PC-9 (cell line): ENCODE measurements around the gene ANO5.

Source experiments
- CTCF ChIP-seq: fragments of 200-600 bp; sonication (generic); conservative IDR thresholded peaks from 2 replicates; pipeline ENCODE4 v1.6.1; 2017; ENCODE audit warnings: mixed run types, antibody characterized with exemption, mild to moderate bottlenecking, moderate library complexity
- EZH2 ChIP-seq: fragments of 200-600 bp; sonication (generic); IDR thresholded peaks from 2 replicates; pipeline ENCODE4 v1.8.0; 2017; ENCODE audit warnings: antibody characterized with exemption, low read depth

- TF ChIP-seq CTCF = no peak
- no peak for TF ChIP-seq EZH2
Observed at GRCh38 chr11:22192289-22192641, 620 bp upstream of the ANO5 start.
